Transverse colon (tissue), 4 donors: ENCODE results near the gene PLCH1. TPM values are rescaled to one million over a fixed set of nuclear protein-coding genes. Genes with fewer than 3 reads are reported as not detected.

Source experiments
- DNase-seq: peaks from one replicate; pipeline ENCODE4 v3.0.0-alpha.2; 2019
- H3K27ac ChIP-seq, 4 donors: fragments of 200-600 bp; sonication (generic); 2 replicates each; pipeline ENCODE4 v1.5.1; 2016 to 2018; ENCODE audit warnings: inconsistent platforms in 4 of 4
- H3K27me3 ChIP-seq: fragments of 200-600 bp; sonication (generic); 2 replicates; pipeline ENCODE4 v1.5.1; 2017; ENCODE audit warnings: inconsistent platforms
- H3K36me3 ChIP-seq, 4 donors: fragments of 200-600 bp; sonication (generic); 2 replicates each; pipeline ENCODE4 v1.5.1; 2017 to 2019; ENCODE audit warnings: inconsistent platforms in 4 of 4
- H3K4me1 ChIP-seq, 4 donors: fragments of 200-600 bp; sonication (generic); 2 replicates each; pipeline ENCODE4 v1.5.1; 2017 to 2020; ENCODE audit warnings: inconsistent platforms in 4 of 4
- H3K4me3 ChIP-seq, 4 donors: fragments of 200-600 bp; sonication (generic); 1 replicate in 1 of 4; 2 replicates in 3 of 4; pipeline versions ENCODE4 v1.5.1 to v1.6.1; 2017 to 2019; ENCODE audit warnings: inconsistent platforms in 4 of 4
- H3K9me3 ChIP-seq, 2 donors: fragments of 200-600 bp; sonication (generic); 2 replicates each; pipeline ENCODE4 v1.5.1; 2017 to 2019; ENCODE audit warnings: inconsistent platforms in 2 of 2
- EP300 ChIP-seq: sonication (generic); formaldehyde crosslinking; IDR thresholded peaks from one replicate; pipeline ENCODE4 v1.6.1; 2017; ENCODE audit warnings: antibody characterized with exemption, low read depth
- POLR2A ChIP-seq: fragments of 450-650 bp; IDR thresholded peaks from one replicate; pipeline ENCODE4 v1.6.1; 2016; ENCODE audit warnings: antibody characterized with exemption, mild to moderate bottlenecking, moderate library complexity
- POLR2AphosphoS5 ChIP-seq, 3 donors: sonication (generic); formaldehyde crosslinking; IDR thresholded peaks; one replicate each; pipeline ENCODE4 v1.6.1; 2016; ENCODE audit warnings: antibody characterized with exemption in 3 of 3
- WGBS, 2 donors: methylation state at CpG; one replicate each; pipeline ENCODE4 v1.1.5; 2018; ENCODE audit warnings: low coverage in 1 of 2; 5-methylcytosine and 5-hydroxymethylcytosine counted together
- in situ Hi-C, 4 donors: fragments of 200-750 bp; cut with MboI; loops; one replicate each; pipeline versions ENCODE4 v1.15.0 to v1.15.1; 2017; ENCODE audit warnings: low sequenced_read_pairs in 3 of 4, low pct_ligation_motif_present in 1 of 4, low pct_unique_long_range_greater_than_20kb in 1 of 4
- intact Hi-C: fragments of 100-400 bp; cut with DNase I; formaldehyde crosslinking; loops from one replicate; pipeline ENCODE4 v1.15.1; 2023; ENCODE audit warnings: low total_unique reads
- total RNA-seq, 4 donors: library from RNA; depleted of rRNA; stranded (reverse); fragments of >200 nt; gene quantifications; one replicate each; pipeline ENCODE4 v1.1.0, GENCODE V29; 2016
- TF ChIP-seq, protein P1 (sequence below), 5 experiments: fragments of 200-600 bp in 3 of 5; fragments of 450-650 bp in 2 of 5; sonication (generic) in 3 of 5; IDR thresholded peaks; 1 replicate in 2 of 5; 2 replicates in 3 of 5; pipeline ENCODE4 v1.5.1; 2016 to 2017; ENCODE audit warnings: antibody characterized with exemption in 5 of 5, inconsistent platforms in 3 of 5, mild to moderate bottlenecking in 2 of 5, moderate library complexity in 1 of 5

Gene PLCH1, protein sequence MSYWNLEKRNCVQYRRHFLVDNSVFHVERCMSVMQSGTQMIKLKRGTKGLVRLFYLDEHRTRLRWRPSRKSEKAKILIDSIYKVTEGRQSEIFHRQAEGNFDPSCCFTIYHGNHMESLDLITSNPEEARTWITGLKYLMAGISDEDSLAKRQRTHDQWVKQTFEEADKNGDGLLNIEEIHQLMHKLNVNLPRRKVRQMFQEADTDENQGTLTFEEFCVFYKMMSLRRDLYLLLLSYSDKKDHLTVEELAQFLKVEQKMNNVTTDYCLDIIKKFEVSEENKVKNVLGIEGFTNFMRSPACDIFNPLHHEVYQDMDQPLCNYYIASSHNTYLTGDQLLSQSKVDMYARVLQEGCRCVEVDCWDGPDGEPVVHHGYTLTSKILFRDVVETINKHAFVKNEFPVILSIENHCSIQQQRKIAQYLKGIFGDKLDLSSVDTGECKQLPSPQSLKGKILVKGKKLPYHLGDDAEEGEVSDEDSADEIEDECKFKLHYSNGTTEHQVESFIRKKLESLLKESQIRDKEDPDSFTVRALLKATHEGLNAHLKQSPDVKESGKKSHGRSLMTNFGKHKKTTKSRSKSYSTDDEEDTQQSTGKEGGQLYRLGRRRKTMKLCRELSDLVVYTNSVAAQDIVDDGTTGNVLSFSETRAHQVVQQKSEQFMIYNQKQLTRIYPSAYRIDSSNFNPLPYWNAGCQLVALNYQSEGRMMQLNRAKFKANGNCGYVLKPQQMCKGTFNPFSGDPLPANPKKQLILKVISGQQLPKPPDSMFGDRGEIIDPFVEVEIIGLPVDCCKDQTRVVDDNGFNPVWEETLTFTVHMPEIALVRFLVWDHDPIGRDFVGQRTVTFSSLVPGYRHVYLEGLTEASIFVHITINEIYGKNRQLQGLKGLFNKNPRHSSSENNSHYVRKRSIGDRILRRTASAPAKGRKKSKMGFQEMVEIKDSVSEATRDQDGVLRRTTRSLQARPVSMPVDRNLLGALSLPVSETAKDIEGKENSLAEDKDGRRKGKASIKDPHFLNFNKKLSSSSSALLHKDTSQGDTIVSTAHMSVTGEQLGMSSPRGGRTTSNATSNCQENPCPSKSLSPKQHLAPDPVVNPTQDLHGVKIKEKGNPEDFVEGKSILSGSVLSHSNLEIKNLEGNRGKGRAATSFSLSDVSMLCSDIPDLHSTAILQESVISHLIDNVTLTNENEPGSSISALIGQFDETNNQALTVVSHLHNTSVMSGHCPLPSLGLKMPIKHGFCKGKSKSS (N-terminal part only)
- total RNA-seq = 10 to 100 TPM in 1 of 4 donors, 1 to 10 TPM in 3; 8.2 to 33.4 (median 8.5) TPM

DNA sequence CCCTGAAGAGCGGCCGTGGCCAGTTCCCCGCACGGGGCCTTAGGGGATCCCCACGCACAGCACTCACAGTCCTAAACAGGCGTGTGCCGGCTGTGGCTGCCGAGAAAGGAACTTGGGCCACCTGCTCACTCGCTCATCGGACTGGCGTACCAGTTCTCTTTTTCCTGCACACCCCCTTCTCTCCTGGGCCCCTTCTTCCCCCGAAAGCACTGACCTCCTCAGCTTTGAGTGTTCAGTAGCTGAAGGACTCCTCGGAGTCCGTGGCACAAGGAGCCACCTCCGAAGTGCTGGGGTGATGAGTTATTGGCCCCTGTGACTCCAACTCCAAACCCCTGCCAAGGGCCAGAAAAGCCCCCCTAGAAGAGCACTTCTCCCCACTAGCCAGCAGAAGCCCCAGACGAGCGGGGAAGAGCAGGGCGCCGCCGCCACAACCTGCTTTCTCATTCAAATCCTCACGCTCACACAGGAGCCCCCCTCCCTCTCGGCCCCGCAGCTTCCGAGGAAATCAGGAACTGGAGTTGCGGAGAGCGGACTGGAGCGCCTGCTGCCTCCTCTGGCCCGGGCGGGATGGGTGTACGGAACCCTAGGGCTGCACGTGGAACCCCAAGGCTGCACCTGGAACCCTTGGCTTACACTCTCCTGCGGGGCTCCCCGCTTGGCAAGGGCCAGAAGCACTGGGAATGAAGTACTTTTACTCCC, at the start of gene PLCH1:
Gene PLCH1 (minus strand): TSS at position 446 of the 699 bp plus-strand sequence. CDS start 40,847 bp downstream, outside the sequence.
- Histone ChIP-seq H3K36me3 (no peaks in the 10 kb centered on the region), H3K9me3 (no peaks in the 10 kb centered on the region), H3K4me3 (peak within 1 kb of the TSS; percentile 43 to 76 (median 62)), H3K27ac (peak within 1 kb of the TSS; percentile 15 to 80 (median 74)), H3K4me1 (peaks cover 0 to 29% (median 13%) of the 10 kb centered on the region in 4 donors), H3K27me3 (peaks cover 15% of the 10 kb centered on the region)
- in situ Hi-C loops = no loop called here
- 1% methylated on average over 33 of the region's 33 CpGs; no CpG with 5 or more reads in 1 of the 2 donors for WGBS, 2 donors
- peak in 1 of 3 donors; percentile 22 for TF ChIP-seq POLR2AphosphoS5 (IDR thresholded peaks at IDR 0.05)
- no peak for TF ChIP-seq POLR2A
- intact Hi-C loops = no loop called here
- DNase-seq = peak; percentile 81

DNA sequence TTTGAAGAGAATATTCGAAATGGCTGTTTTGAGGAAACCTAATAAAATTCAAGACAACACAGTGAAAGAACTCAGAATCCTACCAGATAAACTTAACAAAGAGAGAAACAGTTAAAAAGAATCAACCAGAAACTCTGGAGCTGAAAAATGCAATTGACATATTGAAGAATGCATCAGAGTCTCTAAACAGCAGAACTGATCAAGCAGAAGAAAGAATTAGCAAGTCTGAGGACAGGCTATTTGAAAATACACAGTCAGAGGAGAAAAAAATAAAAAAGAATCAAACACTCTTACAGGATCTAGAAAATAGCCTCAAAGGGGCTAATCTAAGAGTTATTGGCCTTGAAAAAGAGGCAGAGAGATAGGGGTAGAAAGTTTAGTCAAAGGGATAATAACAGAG, 47.7 kb upstream of the PLCH1 start:
- WGBS, 2 donors = 75 to 90% methylated on average over 1 of the region's 1 CpG
- no peak overlapping the region for H3K4me3 ChIP-seq
- H3K9me3 ChIP-seq = no peaks in the 10 kb centered on the region
- H3K27ac ChIP-seq = no peak overlapping the region
- in situ Hi-C loops = no loop called here
- intact Hi-C loops = no loop called here
- no peak for TF ChIP-seq EP300
- no peak for TF ChIP-seq POLR2A
- TF ChIP-seq, protein P1, sequence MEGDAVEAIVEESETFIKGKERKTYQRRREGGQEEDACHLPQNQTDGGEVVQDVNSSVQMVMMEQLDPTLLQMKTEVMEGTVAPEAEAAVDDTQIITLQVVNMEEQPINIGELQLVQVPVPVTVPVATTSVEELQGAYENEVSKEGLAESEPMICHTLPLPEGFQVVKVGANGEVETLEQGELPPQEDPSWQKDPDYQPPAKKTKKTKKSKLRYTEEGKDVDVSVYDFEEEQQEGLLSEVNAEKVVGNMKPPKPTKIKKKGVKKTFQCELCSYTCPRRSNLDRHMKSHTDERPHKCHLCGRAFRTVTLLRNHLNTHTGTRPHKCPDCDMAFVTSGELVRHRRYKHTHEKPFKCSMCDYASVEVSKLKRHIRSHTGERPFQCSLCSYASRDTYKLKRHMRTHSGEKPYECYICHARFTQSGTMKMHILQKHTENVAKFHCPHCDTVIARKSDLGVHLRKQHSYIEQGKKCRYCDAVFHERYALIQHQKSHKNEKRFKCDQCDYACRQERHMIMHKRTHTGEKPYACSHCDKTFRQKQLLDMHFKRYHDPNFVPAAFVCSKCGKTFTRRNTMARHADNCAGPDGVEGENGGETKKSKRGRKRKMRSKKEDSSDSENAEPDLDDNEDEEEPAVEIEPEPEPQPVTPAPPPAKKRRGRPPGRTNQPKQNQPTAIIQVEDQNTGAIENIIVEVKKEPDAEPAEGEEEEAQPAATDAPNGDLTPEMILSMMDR (IDR thresholded peaks at IDR 0.05) = no peak
- no peak for TF ChIP-seq POLR2AphosphoS5 (IDR thresholded peaks at IDR 0.05)
- no peaks in the 10 kb centered on the region for H3K27me3 ChIP-seq
- H3K36me3 ChIP-seq = no peaks in the 10 kb centered on the region
- no peaks in the 10 kb centered on the region for H3K4me1 ChIP-seq
- DNase-seq = no peak

DNA sequence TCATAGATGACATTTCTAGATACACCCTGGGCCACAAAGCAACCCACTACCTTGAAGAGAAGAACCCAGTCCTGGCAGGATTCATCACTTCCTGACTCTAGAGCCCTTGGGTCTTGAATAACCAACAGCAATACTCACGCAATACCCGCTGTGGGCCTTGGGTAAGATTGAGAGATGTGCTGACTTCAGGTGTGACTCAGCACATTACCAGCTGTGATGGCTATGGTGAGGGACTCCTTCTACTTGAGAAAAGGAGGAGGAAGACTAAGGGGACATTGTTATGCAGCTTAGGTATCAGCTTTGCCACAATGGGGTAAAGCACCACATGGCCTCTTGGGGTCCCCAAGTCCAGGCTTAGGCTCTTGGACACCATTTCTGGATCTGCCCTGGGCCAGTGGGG, 46.3 kb upstream of the PLCH1 start:
- no peaks in the 10 kb centered on the region for H3K4me1 ChIP-seq
- no peaks in the 10 kb centered on the region for H3K36me3 ChIP-seq
- intact Hi-C loops = no loop called here
- 83 to 91% methylated on average over 1 to 2 of the region's 2 CpGs for WGBS, 2 donors
- H3K27ac ChIP-seq = no peak overlapping the region
- TF ChIP-seq, protein P1 (IDR thresholded peaks at IDR 0.05) = no peak
- TF ChIP-seq POLR2AphosphoS5 (IDR thresholded peaks at IDR 0.05) (no peak), POLR2A (no peak), EP300 (no peak)
- in situ Hi-C loops = no loop called here
- DNase-seq = no peak
- H3K4me3 ChIP-seq = no peak overlapping the region
- no peaks in the 10 kb centered on the region for H3K27me3 ChIP-seq
- no peaks in the 10 kb centered on the region for H3K9me3 ChIP-seq

DNA sequence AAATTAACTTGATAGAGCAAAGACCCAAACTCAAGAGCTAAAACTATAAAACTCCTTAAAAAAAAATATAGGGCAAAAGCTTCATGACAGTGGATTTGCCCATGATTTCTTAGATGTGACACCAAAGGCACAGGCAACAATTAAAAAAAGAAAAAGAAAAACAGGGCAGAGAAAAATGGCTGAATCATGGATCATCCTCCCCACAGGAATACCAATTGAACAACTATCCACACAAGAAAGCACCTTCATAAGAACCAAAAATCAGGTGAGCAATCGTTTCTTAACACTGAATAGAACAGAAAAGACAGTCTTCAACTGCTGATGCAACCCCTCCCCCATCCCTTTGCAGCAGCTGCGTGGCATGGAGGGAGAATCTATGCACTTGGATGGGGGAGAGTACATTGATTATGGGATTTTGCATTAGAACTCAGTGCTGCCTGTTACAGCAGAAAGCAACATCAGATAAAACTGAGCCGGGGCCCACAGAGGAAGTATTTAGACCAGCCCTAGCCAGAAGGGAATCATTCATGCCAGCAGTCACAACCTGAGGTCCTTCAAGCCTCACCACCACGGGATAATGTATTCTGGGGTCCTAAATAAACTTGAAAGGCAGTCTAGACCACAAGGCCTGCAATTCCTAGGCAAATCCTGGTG, 45.5 kb upstream of the PLCH1 start:
- intact Hi-C loops (no loop called here), in situ Hi-C loops (no loop called here)
- Histone ChIP-seq H3K9me3 (no peaks in the 10 kb centered on the region), H3K4me1 (no peaks in the 10 kb centered on the region), H3K27ac (no peak overlapping the region), H3K36me3 (no peaks in the 10 kb centered on the region), H3K27me3 (no peaks in the 10 kb centered on the region), H3K4me3 (no peak overlapping the region)
- TF ChIP-seq EP300 (no peak), POLR2A (no peak)
- 80 to 84% methylated on average over 3 to 4 of the region's 4 CpGs for WGBS, 2 donors
- no peak for DNase-seq
